Loucy (cell line): ENCODE data around the gene RCAN1.

Experiments
- CTCF ChIP-seq: fragments of 200-600 bp; sonication (generic); conservative IDR thresholded peaks from 2 replicates; pipeline ENCODE4 v1.5.1; 2014; ENCODE audit warnings: mild to moderate bottlenecking, antibody characterized with exemption, low read length
- EZH2phosphoT487 ChIP-seq: fragments of 200-600 bp; IDR thresholded peaks from 2 replicates; pipeline ENCODE4 v1.6.1; 2018; ENCODE audit warnings: antibody characterized with exemption, mild to moderate bottlenecking, moderate library complexity, borderline replicate concordance

DNA sequence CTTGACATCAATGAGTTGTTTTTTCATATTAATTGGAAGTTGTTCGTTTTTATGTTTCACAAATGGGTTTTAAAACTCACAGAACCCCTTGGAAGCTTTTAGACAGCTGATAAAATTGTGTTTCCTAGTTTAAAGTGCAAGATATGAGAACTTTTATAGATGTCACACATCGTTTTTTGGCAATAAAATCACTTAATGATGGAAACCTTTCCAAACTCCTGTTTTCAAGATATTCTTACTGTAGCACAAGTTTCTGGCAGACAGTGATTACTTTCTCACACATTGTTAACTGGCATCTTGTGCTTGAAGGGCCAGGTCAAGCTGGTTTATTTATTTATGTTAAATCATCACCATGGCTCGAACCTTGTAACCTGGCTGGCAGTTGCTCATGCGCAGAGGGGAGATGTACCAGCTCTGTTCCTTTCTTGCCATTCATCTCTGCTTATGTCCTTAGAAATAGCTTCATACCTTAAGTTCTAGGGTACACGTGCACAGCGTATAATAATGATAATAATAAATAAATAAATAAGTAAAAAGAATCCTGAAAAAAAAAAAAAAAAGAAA, 10.2 kb upstream of the RCAN1 start:
- TF ChIP-seq CTCF (no peak), EZH2phosphoT487 (no peak)
